ENCODE measurements around the gene SFN. TPM values are rescaled to one million over a fixed set of nuclear protein-coding genes. Genes with fewer than 3 reads are reported as not detected.

SFN gene
- total and polyA plus RNA-seq, 2 of the 13 experiments (the other 11 are each of a cell fraction or from before 2014, with no cell fraction given) = 4.3 to 5.6 TPM

DNA sequence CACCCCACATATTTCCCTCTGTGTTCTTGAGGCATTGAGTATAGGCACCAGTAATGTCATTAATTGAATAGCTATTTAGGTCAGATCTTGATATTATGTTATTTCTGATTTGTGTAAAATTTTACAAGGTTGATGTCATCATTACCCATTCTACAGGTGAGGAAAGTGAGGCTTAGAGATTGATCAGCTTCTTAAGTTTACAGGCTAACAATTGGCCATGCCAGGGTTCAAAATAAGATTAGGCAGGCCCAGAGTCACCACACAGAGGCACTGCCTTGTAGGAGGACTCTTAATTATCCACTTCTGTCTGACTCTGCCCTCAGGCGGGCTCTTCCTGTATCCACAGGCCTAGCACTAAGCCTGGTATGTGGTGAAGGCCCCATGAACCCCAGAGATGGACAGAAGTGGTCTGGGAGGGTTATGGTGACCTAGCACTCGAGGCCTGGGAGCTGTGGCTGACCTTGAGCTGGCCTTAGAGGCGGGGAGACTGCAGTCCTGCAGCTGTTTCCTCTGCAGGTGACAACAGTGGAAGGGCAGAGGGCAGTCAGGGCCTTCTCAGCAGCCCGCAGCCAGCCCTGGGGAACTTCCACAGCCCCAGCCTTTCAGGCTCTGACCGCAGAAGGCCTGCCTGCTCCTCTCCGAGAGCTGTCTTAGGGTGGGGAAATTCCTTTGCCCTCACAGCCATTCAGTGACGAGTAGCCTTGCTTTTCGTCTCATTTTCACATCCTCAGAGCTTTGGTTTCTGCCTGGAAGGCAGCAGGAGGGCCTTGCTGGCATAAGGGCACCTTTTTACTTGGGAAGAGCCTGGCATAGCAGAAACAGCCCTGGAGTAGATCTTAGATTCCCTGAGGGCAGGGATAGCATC lies 24.2 kb upstream of the SFN start (continued):
- TF ChIP-seq, protein P1, sequence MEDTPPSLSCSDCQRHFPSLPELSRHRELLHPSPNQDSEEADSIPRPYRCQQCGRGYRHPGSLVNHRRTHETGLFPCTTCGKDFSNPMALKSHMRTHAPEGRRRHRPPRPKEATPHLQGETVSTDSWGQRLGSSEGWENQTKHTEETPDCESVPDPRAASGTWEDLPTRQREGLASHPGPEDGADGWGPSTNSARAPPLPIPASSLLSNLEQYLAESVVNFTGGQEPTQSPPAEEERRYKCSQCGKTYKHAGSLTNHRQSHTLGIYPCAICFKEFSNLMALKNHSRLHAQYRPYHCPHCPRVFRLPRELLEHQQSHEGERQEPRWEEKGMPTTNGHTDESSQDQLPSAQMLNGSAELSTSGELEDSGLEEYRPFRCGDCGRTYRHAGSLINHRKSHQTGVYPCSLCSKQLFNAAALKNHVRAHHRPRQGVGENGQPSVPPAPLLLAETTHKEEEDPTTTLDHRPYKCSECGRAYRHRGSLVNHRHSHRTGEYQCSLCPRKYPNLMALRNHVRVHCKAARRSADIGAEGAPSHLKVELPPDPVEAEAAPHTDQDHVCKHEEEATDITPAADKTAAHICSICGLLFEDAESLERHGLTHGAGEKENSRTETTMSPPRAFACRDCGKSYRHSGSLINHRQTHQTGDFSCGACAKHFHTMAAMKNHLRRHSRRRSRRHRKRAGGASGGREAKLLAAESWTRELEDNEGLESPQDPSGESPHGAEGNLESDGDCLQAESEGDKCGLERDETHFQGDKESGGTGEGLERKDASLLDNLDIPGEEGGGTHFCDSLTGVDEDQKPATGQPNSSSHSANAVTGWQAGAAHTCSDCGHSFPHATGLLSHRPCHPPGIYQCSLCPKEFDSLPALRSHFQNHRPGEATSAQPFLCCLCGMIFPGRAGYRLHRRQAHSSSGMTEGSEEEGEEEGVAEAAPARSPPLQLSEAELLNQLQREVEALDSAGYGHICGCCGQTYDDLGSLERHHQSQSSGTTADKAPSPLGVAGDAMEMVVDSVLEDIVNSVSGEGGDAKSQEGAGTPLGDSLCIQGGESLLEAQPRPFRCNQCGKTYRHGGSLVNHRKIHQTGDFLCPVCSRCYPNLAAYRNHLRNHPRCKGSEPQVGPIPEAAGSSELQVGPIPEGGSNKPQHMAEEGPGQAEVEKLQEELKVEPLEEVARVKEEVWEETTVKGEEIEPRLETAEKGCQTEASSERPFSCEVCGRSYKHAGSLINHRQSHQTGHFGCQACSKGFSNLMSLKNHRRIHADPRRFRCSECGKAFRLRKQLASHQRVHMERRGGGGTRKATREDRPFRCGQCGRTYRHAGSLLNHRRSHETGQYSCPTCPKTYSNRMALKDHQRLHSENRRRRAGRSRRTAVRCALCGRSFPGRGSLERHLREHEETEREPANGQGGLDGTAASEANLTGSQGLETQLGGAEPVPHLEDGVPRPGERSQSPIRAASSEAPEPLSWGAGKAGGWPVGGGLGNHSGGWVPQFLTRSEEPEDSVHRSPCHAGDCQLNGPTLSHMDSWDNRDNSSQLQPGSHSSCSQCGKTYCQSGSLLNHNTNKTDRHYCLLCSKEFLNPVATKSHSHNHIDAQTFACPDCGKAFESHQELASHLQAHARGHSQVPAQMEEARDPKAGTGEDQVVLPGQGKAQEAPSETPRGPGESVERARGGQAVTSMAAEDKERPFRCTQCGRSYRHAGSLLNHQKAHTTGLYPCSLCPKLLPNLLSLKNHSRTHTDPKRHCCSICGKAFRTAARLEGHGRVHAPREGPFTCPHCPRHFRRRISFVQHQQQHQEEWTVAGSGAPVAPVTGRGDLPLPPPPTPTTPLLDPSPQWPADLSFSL (CRISPR knock-in tag; IDR thresholded peaks at IDR 0.05) = no peak
- TF ChIP-seq SOX5 (CRISPR knock-in tag; IDR thresholded peaks at IDR 0.05; ENCODE audit: borderline replicate concordance) (peak; percentile 41; the same call in 1 of the 2 replicates), HOXD1 (CRISPR knock-in tag; IDR thresholded peaks at IDR 0.05) (0 out of 2 replicates have a peak, but pooled peaks have one; percentile 49), NFIC (IDR thresholded peaks at IDR 0.05; ENCODE audit: low read length) (no peak), ZNF317 (CRISPR knock-in tag; IDR thresholded peaks at IDR 0.05) (0 out of 2 replicates have a peak, but pooled peaks have one; percentile 31), HDAC1 (CRISPR knock-in tag; IDR thresholded peaks at IDR 0.05) (peak; percentile 65; the same call in 1 of the 2 replicates), KAT7 (CRISPR knock-in tag; IDR thresholded peaks at IDR 0.05; ENCODE audit: borderline replicate concordance) (0 out of 2 replicates have a peak, but pooled peaks have one; percentile 40), TOPORS (CRISPR knock-in tag; IDR thresholded peaks at IDR 0.05) (no peak), RXRB (CRISPR knock-in tag; IDR thresholded peaks at IDR 0.05; ENCODE audit: borderline replicate concordance) (peak; percentile 83), ZNF124 (CRISPR knock-in tag; IDR thresholded peaks at IDR 0.05) (0 out of 2 replicates have a peak, but pooled peaks have one; percentile 65), NCOA2 (CRISPR knock-in tag; IDR thresholded peaks at IDR 0.05) (peak; percentile 51), ZFY (CRISPR knock-in tag; IDR thresholded peaks at IDR 0.05) (peak; percentile 90), ARID2 (CRISPR knock-in tag; IDR thresholded peaks at IDR 0.05; ENCODE audit: borderline replicate concordance) (no peak)
- TF ChIP-seq, protein P2, sequence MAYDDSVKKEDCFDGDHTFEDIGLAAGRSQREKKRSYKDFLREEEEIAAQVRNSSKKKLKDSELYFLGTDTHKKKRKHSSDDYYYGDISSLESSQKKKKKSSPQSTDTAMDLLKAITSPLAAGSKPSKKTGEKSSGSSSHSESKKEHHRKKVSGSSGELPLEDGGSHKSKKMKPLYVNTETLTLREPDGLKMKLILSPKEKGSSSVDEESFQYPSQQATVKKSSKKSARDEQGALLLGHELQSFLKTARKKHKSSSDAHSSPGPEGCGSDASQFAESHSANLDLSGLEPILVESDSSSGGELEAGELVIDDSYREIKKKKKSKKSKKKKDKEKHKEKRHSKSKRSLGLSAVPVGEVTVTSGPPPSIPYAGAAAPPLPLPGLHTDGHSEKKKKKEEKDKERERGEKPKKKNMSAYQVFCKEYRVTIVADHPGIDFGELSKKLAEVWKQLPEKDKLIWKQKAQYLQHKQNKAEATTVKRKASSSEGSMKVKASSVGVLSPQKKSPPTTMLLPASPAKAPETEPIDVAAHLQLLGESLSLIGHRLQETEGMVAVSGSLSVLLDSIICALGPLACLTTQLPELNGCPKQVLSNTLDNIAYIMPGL (CRISPR knock-in tag; IDR thresholded peaks at IDR 0.05; ENCODE audit: borderline replicate concordance in 1 of 2, low read depth in 1 of 2) = 0 out of 4 replicates have a peak, but pooled peaks of 1 of the 2 experiments have one; percentile 54
- TF ChIP-seq, protein P3, sequence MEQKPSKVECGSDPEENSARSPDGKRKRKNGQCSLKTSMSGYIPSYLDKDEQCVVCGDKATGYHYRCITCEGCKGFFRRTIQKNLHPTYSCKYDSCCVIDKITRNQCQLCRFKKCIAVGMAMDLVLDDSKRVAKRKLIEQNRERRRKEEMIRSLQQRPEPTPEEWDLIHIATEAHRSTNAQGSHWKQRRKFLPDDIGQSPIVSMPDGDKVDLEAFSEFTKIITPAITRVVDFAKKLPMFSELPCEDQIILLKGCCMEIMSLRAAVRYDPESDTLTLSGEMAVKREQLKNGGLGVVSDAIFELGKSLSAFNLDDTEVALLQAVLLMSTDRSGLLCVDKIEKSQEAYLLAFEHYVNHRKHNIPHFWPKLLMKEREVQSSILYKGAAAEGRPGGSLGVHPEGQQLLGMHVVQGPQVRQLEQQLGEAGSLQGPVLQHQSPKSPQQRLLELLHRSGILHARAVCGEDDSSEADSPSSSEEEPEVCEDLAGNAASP (CRISPR knock-in tag; IDR thresholded peaks at IDR 0.05; ENCODE audit: borderline replicate concordance) = peak; percentile 81
- TF ChIP-seq, protein P4, sequence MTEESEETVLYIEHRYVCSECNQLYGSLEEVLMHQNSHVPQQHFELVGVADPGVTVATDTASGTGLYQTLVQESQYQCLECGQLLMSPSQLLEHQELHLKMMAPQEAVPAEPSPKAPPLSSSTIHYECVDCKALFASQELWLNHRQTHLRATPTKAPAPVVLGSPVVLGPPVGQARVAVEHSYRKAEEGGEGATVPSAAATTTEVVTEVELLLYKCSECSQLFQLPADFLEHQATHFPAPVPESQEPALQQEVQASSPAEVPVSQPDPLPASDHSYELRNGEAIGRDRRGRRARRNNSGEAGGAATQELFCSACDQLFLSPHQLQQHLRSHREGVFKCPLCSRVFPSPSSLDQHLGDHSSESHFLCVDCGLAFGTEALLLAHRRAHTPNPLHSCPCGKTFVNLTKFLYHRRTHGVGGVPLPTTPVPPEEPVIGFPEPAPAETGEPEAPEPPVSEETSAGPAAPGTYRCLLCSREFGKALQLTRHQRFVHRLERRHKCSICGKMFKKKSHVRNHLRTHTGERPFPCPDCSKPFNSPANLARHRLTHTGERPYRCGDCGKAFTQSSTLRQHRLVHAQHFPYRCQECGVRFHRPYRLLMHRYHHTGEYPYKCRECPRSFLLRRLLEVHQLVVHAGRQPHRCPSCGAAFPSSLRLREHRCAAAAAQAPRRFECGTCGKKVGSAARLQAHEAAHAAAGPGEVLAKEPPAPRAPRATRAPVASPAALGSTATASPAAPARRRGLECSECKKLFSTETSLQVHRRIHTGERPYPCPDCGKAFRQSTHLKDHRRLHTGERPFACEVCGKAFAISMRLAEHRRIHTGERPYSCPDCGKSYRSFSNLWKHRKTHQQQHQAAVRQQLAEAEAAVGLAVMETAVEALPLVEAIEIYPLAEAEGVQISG (CRISPR knock-in tag; IDR thresholded peaks at IDR 0.05) = peak; percentile 62; the same call in 1 of the 2 replicates

Measured in HepG2 (cell line).